Psoas muscle (tissue), 8 donors: ENCODE measurements around the gene PRKN. TPM values are rescaled to one million over a fixed set of nuclear protein-coding genes. Genes with fewer than 3 reads are reported as not detected.

ENCODE experiments used
- ATAC-seq, 4 donors: fragments of 200-7000 bp; cut with Tn5 transposase; one replicate each; pipeline ENCODE4 v1.9.1; 2020; ENCODE audit warnings: moderate library complexity in 3 of 4, mild to moderate bottlenecking in 2 of 4
- DNase-seq, 2 donors: peaks; one replicate each; pipeline ENCODE4 v3.0.0-alpha.2; 2020
- H3K27ac ChIP-seq: fragments of 200-600 bp; one replicate; pipeline ENCODE4 v1.8.0; 2022
- H3K27me3 ChIP-seq, 3 donors: fragments of 200-600 bp in 1 of 3; one replicate each; pipeline versions ENCODE4 v1.6.1 to v1.8.0; 2013 to 2022; ENCODE audit warnings: low read length in 2 of 3, mild to moderate bottlenecking in 2 of 3, moderate library complexity in 1 of 3; ENCODE audit not compliant: insufficient read depth in 3 of 3
- H3K36me3 ChIP-seq, 2 donors: fragments of 200-600 bp in 1 of 2; one replicate each; pipeline versions ENCODE4 v1.6.1 to v1.8.0; 2013 to 2022; ENCODE audit warnings: low read depth in 1 of 2, mild to moderate bottlenecking in 1 of 2, moderate library complexity in 1 of 2; ENCODE audit not compliant: insufficient read depth in 1 of 2
- H3K4me1 ChIP-seq: fragments of 200-600 bp; one replicate; pipeline ENCODE4 v1.8.0; 2022
- H3K4me3 ChIP-seq: fragments of 200-600 bp; one replicate; pipeline ENCODE4 v1.8.0; 2022; ENCODE audit warnings: mild to moderate bottlenecking
- H3K9me3 ChIP-seq: fragments of 200-600 bp; one replicate; pipeline ENCODE4 v1.8.0; 2022
- CTCF ChIP-seq: fragments of 200-600 bp; IDR thresholded peaks from one replicate; pipeline ENCODE4 v1.8.0; 2022; ENCODE audit warnings: antibody characterized with exemption
- WGBS, 3 donors: extraction: QIAGEN DNeasy Blood & Tissue Kit; methylation state at CpG; one replicate each; pipeline versions ENCODE4 v1.1.6 to v1.1.7; 2013; 5-methylcytosine and 5-hydroxymethylcytosine counted together
- intact Hi-C, 2 donors: fragments of 100-400 bp; cut with DNase I; formaldehyde crosslinking; loops; one replicate each; pipeline versions ENCODE4 v1.11.0 to v1.14.2; 2022
- polyA plus RNA-seq, 3 donors: library from polyadenylated mRNA; stranded (reverse); fragments of 200-250 nt; gene quantifications; one replicate each; pipeline ENCODE4 v1.2.3, GENCODE V29; 2013
- total RNA-seq, 4 donors: library from RNA; stranded (reverse); fragmentation: NEBNext Ultra II Directional in 2 of 4; extraction: Animal tissue kit (Norgen Biotek cat#: 25700) in 2 of 4; gene quantifications; one replicate each; pipeline versions ENCODE4 v1.2.1 to v1.2.4, GENCODE V29; 2021 to 2023
- donor health status: healthy with polysubstance abuse.
- donor health status: DM: no; HTN: no; CAD: no; lungs with moderate emphysema.
- donor health status: Bipolar disorder and iron deficiency.
- donor health status: healthy.
- donor health status: DM: yes; HTN: yes; CAD: no.
- donor health status: DM: no; HTN: no; CAD: no.
- donor health status: DM: no; HTN: no; CAD: no.
- donor health status: DM: yes; HTN: yes; CAD: no.

Gene PRKN
- total and polyA plus RNA-seq, 7 donors, result 1.5 to 19.5 (median 11.7) TPM

- H3K9me3 ChIP-seq, result peaks cover 4% of the 10 kb centered on the region
- no peak overlapping the region for H3K4me3 ChIP-seq
- no peak for TF ChIP-seq CTCF
- no peaks in the 10 kb centered on the region for H3K27me3 ChIP-seq
- ATAC-seq, result no peak
- H3K36me3 ChIP-seq, result no peaks in the 10 kb centered on the region
- H3K27ac ChIP-seq, result no peak overlapping the region
- intact Hi-C loops, result no loop called here
- H3K4me1 ChIP-seq, result peaks cover 20% of the 10 kb centered on the region
- DNase-seq, result no peak
- WGBS, 3 donors, result 82 to 89% (median 83%) methylated on average over 8 of the region's 8 CpGs
Measured at GRCh38 chr6:161408041-161408440, 1319.5 kb downstream of the PRKN start.

DNA sequence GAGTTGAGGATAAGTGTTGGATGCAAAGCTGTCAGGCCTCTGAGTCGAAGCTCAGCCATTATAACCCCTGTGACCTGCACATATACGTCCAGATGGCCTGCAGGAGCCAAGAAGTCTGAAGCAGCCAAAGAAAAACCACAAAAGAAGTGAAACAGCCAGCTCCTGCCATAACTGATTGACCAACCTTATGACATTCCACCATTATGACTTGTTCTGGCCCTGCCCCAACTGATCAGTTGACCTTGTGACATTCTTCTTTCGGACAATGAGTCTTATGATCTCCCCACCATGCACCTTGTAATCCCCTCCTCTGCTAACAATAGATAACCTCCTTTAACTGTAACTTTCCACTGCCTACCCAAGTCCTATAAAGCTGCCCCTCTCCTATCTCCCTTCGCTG lies 1320.0 kb downstream of the PRKN start:
- H3K27ac ChIP-seq, result no peak overlapping the region
- 55 to 62% (median 56%) methylated on average over 4 of the region's 4 CpGs for WGBS, 3 donors

GRCh38 chr6:161407115-161407514 lies 1320.5 kb downstream of the PRKN start:
- Histone ChIP-seq H3K36me3 (no peaks in the 10 kb centered on the region), H3K9me3 (peaks cover 4% of the 10 kb centered on the region), H3K4me1 (peaks cover 20% of the 10 kb centered on the region), H3K27ac (no peak overlapping the region), H3K27me3 (no peaks in the 10 kb centered on the region), H3K4me3 (no peak overlapping the region)
- ATAC-seq, result no peak
- no peak for DNase-seq
- 46 to 70% (median 52%) methylated on average over 2 of the region's 2 CpGs for WGBS, 3 donors
- TF ChIP-seq CTCF, result no peak
- intact Hi-C loops, result no loop called here

More for the DNA sequence above, 1320.0 kb downstream of the PRKN start:
- ATAC-seq (no peak), DNase-seq (no peak)
- no peak overlapping the region for H3K4me3 ChIP-seq
- intact Hi-C loops, result no loop called here
- peaks cover 20% of the 10 kb centered on the region for H3K4me1 ChIP-seq
- TF ChIP-seq CTCF, result no peak
- no peaks in the 10 kb centered on the region for H3K36me3 ChIP-seq
- H3K9me3 ChIP-seq, result peaks cover 4% of the 10 kb centered on the region
- H3K27me3 ChIP-seq, result no peaks in the 10 kb centered on the region

DNA sequence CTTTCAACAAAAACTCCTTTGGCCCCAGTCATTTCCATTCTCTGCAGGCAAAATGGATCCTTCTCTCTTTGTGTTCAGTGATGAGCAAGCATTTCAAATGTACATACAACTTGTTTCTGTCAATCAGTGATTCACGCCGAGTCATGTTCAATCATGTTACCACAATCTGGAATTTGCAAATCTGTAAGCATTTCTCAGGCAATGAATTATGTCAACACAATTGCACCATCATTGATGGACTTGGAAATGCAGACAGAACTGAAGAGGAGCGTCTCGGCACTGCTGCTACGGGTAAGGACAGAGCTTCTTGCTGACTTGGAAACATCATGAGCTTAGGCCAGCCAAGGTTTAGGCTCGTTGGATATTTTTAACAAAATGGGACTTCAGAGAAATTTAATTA lies 1320.9 kb downstream of the PRKN start:
- Histone ChIP-seq H3K4me1 (peaks cover 20% of the 10 kb centered on the region), H3K27me3 (no peaks in the 10 kb centered on the region), H3K36me3 (no peaks in the 10 kb centered on the region), H3K9me3 (peaks cover 4% of the 10 kb centered on the region), H3K27ac (no peak overlapping the region), H3K4me3 (no peak overlapping the region)
- ATAC-seq (peak in 3 of 4 donors; percentile 74 to 83 (median 75)), DNase-seq (no peak)
- WGBS, 3 donors, result 32 to 53% (median 32%) methylated on average over 6 of the region's 6 CpGs
- intact Hi-C loops, result no loop called here
- TF ChIP-seq CTCF, result no peak

- Histone ChIP-seq H3K4me3 (no peak overlapping the region), H3K27ac (no peak overlapping the region), H3K9me3 (peaks cover 4% of the 10 kb centered on the region), H3K4me1 (peaks cover 20% of the 10 kb centered on the region), H3K36me3 (no peaks in the 10 kb centered on the region), H3K27me3 (no peaks in the 10 kb centered on the region)
- WGBS, 3 donors, result 50 to 77% (median 66%) methylated on average over 4 of the region's 4 CpGs
- ATAC-seq (no peak), DNase-seq (no peak)
- no peak for TF ChIP-seq CTCF
- intact Hi-C loops, result no loop called here
Measured at GRCh38 chr6:161405418-161405817, 1322.1 kb downstream of the PRKN start.
